ENCODE results near the gene LRRC46. TPM values are rescaled to one million over a fixed set of nuclear protein-coding genes. Genes with fewer than 3 reads are reported as not detected.

Gene LRRC46
- total and polyA plus RNA-seq, 2 donors: 0.19 to 2.4 TPM

DNA sequence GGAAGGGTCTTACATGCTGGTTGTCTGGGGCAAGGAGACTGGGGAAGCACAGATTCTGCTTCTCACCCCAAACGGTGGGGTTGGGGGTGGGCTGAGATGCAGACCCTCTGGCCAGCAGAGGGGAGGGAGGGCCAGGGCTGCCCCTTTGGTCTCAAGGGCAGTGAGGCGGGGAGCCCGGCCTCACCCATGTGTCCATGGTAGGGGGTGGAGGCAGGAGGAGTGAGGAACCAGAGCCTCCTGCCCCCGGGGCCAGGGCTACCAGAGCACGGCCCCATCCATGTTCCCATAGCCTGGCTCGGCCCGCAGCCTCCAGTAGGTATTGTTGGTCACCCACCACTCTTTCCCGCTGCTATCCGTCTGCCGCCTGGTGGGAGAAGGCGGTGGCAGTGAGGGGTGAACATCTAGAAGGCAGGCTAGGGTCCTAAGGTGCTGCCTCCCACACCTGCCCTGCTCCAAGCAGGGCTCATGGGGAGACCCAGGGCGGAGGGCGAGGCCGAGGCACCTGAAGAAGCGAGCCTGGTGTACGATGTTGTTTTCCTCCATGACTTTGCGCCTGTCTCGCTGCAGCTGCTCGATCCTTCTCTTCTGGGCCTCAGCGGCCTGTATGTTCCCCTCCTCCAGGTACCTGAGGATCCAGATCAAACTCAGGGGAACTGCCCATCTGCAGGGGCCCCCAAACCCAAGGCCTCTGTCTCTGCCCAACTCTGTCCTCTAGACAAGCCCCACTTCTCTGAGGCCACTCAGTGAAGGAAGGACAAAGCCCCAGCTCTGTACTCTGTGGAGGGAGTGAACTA lies 23.2 kb upstream of the LRRC46 start:
- Histone ChIP-seq H3K27ac (ENCODE audit: low read depth in 1 of 2, low read length in 1 of 2) (no peak overlapping the region), H3K27me3 (ENCODE audit: control insufficient read depth in 2 of 2, insufficient read depth in 1 of 2, low read length in 1 of 2) (peaks cover 0 to 5% of the 10 kb centered on the region in 2 donors), H3K4me1 (ENCODE audit: control insufficient read depth in 2 of 2, insufficient read depth in 2 of 2, low read length in 2 of 2) (no peaks in the 10 kb centered on the region), H3K4me3 (ENCODE audit: low read length in 2 of 2) (no peak overlapping the region), H3K36me3 (ENCODE audit: control insufficient read depth in 2 of 2, insufficient read depth in 2 of 2, low read length in 1 of 2) (peaks cover 37 to 57% of the 10 kb centered on the region in 2 donors), H3K9me3 (ENCODE audit: control insufficient read depth in 2 of 2, insufficient read depth in 1 of 2, low read length in 1 of 2) (no peaks in the 10 kb centered on the region)
- no peak for DNase-seq (ENCODE audit: low read depth in 6 of 9, low spot score in 9 of 9)
- WGBS: 92% methylated on average over 20 of the region's 20 CpGs

DNA sequence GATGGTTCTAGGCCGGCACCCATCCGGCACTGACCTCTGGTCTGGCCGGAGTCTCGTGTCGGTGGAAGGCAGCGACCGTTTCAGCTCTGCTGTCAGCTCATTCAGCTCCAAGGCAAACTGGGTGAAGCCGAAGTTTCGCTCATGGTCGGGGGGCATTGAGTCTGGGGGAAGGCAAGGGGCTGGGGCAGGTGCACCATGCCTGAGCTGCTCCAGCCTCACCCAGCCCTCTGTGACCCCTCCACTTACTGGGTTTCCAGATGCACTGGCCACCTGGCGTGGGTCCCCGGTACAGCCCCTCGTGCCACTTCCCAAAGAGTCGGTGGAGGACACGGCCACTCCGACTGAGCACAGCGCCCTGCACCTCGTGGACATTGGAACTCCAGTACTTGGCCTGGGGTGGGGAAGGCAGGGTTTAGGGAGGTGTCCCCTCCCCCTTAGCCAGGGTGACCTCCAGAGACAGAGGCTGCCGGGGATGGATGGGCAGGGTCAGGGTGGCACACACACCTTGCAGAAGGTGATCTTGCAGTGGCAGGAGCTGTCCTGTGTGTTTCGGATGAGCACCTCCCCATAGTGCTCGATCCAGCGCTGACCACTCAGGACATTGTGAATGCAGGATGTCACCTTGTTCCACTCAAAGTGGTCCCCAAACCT lies 22.5 kb upstream of the LRRC46 start:
- H3K27ac ChIP-seq (ENCODE audit: low read depth in 1 of 2, low read length in 1 of 2): no peak overlapping the region
- H3K9me3 ChIP-seq (ENCODE audit: control insufficient read depth in 2 of 2, insufficient read depth in 1 of 2, low read length in 1 of 2): no peaks in the 10 kb centered on the region
- DNase-seq (ENCODE audit: low read depth in 6 of 9, low spot score in 9 of 9): no peak
- H3K36me3 ChIP-seq (ENCODE audit: control insufficient read depth in 2 of 2, insufficient read depth in 2 of 2, low read length in 1 of 2): peaks cover 43 to 63% of the 10 kb centered on the region in 2 donors
- no peak overlapping the region for H3K4me3 ChIP-seq (ENCODE audit: low read length in 2 of 2)
- 98% methylated on average over 22 of the region's 22 CpGs for WGBS
- H3K4me1 ChIP-seq (ENCODE audit: control insufficient read depth in 2 of 2, insufficient read depth in 2 of 2, low read length in 2 of 2): no peaks in the 10 kb centered on the region
- H3K27me3 ChIP-seq (ENCODE audit: control insufficient read depth in 2 of 2, insufficient read depth in 1 of 2, low read length in 1 of 2): no peaks in the 10 kb centered on the region

DNA sequence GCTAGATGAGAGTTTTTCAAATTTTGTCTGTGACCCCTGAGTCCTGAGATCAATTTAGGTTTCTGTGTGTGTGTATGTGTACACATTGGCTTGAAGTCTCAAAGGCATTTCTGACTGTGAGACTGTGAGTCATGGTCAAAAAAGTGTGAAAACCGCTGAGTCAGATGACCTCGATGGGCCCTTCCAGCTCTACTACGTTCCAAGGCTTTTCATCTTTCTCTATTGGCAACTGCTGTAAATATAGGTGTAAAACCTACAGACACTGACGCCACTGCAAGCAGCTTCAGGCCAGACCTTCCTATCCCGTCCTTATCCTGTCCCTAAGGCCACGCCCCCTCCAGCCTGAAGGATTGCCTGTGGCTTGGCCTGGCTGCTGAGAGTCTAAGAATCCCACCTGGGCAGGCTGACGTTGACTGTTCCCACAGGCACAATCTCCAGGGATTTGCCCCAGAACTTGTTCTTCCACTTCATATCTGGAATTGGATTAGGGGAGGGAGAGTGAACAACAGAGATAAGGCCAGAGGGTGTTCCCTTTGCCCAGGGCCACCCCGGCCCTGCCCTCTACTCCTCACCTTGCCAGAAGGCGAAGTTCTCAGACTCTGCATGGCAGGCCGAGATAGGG lies 21.2 kb upstream of the LRRC46 start:
- DNase-seq (ENCODE audit: low read depth in 6 of 9, low spot score in 9 of 9): no peak
- H3K36me3 ChIP-seq (ENCODE audit: control insufficient read depth in 2 of 2, insufficient read depth in 2 of 2, low read length in 1 of 2): peaks cover 51 to 75% of the 10 kb centered on the region in 2 donors
- H3K27me3 ChIP-seq (ENCODE audit: control insufficient read depth in 2 of 2, insufficient read depth in 1 of 2, low read length in 1 of 2): no peaks in the 10 kb centered on the region
- no peak overlapping the region for H3K4me3 ChIP-seq (ENCODE audit: low read length in 2 of 2)
- H3K27ac ChIP-seq (ENCODE audit: low read depth in 1 of 2, low read length in 1 of 2): no peak overlapping the region
- no peaks in the 10 kb centered on the region for H3K9me3 ChIP-seq (ENCODE audit: control insufficient read depth in 2 of 2, insufficient read depth in 1 of 2, low read length in 1 of 2)
- 94% methylated on average over 10 of the region's 10 CpGs for WGBS
- H3K4me1 ChIP-seq (ENCODE audit: control insufficient read depth in 2 of 2, insufficient read depth in 2 of 2, low read length in 2 of 2): no peaks in the 10 kb centered on the region

DNA sequence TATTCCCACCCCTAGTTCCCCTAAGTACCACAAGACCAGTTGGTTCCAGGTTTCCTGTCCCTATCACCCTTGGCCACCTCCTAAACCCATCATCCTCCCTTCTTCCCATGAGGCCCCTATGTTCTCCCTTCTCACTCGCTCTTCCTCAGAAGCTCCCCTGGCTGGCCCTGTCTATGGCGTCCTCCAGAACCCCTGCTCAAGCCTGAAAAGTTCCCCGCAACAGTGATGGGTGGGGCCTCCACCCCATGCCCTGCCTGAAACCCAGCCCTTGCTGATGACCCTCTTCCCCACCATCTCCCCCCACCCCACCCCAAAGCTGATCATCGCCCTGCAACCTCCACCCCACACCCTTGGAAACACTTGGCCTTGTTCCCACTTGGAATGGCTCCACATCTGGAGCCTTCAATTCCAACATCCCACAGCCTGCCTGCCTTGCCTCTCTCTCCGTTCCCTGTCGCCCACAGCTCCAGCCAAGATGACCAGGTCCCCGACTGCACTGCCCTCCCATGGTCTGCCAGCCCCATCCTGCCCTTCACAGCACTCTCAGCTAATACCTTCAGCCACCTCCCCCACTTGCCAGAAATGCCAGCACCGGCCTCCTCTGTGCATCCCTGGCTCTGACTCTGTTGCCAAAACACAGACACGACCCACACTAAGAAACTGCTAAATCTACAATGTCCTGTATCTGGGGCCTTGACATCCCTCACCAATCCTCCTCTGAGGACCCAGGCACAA lies 20.4 kb upstream of the LRRC46 start:
- no peaks in the 10 kb centered on the region for H3K9me3 ChIP-seq (ENCODE audit: control insufficient read depth in 2 of 2, insufficient read depth in 1 of 2, low read length in 1 of 2)
- H3K27me3 ChIP-seq (ENCODE audit: control insufficient read depth in 2 of 2, insufficient read depth in 1 of 2, low read length in 1 of 2): no peaks in the 10 kb centered on the region
- H3K27ac ChIP-seq (ENCODE audit: low read depth in 1 of 2, low read length in 1 of 2): no peak overlapping the region
- H3K4me1 ChIP-seq (ENCODE audit: control insufficient read depth in 2 of 2, insufficient read depth in 2 of 2, low read length in 2 of 2): no peaks in the 10 kb centered on the region
- H3K4me3 ChIP-seq (ENCODE audit: low read length in 2 of 2): no peak overlapping the region
- H3K36me3 ChIP-seq (ENCODE audit: control insufficient read depth in 2 of 2, insufficient read depth in 2 of 2, low read length in 1 of 2): peaks cover 57 to 83% of the 10 kb centered on the region in 2 donors
- no peak for DNase-seq (ENCODE audit: low read depth in 6 of 9, low spot score in 9 of 9)
- WGBS: 96% methylated on average over 9 of the region's 9 CpGs

DNA sequence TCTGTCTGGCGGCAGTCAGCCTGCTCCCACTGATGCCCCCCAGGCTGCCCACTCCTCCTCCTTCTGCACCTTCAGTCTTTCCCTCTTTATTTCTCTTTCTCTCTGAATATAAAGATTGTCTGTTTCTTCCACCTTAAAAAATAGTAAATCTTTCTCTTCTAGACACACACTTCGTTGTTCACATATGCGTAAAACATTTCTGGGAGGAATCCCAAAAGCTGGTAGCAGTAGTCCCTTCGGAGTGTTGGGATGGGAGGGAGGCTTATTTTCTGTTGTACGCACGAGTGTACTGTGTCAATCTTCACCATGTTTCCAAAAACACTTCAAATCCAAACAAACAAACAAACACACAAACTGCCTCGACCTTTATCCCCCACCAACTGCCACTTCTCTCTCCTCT lies 19.8 kb upstream of the LRRC46 start:
- WGBS: 82% methylated on average over 7 of the region's 7 CpGs

DNA sequence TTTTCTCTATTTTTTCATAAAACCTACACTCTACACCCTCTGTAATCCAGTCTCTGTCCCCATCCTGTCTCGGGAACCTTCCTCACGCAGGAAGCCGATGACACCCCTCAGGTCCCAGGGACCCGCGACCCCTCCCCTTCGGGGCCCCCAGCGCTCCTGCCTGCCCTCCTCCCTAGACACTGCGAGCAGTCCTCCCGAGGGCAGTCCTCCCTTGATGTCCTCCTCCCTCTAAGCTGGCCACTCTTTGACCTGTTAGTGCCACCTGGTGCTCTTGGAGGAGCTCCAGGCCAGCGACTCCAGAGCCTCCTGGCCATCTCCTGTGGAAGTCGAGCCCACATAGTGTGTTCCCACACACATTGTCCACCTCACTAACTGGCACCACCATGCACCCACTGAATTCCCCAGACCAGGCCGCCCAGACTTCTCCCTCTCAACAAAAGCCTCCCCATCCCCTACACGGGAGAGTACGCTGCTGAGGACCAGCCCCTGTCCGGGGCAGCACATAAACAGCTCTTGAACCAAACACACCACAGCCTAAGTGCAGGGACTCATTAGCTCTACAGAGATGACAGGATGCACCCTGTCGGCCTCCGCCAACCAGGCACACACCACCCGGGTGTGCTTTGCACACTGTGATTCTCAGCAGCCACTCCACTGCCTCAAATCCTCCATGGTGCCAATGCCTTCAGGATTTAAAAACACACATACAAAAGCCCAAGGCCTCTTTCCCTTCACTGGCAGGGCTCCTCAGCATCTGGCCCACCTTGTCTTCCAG lies 19.1 kb upstream of the LRRC46 start:
- H3K9me3 ChIP-seq (ENCODE audit: control insufficient read depth in 2 of 2, insufficient read depth in 1 of 2, low read length in 1 of 2): no peaks in the 10 kb centered on the region
- peaks cover 67 to 86% of the 10 kb centered on the region in 2 donors for H3K36me3 ChIP-seq (ENCODE audit: control insufficient read depth in 2 of 2, insufficient read depth in 2 of 2, low read length in 1 of 2)
- H3K27me3 ChIP-seq (ENCODE audit: control insufficient read depth in 2 of 2, insufficient read depth in 1 of 2, low read length in 1 of 2): no peaks in the 10 kb centered on the region
- no peak for DNase-seq (ENCODE audit: low read depth in 6 of 9, low spot score in 9 of 9)
- H3K4me3 ChIP-seq (ENCODE audit: low read length in 2 of 2): no peak overlapping the region
- 90% methylated on average over 18 of the region's 18 CpGs for WGBS
- H3K27ac ChIP-seq (ENCODE audit: low read depth in 1 of 2, low read length in 1 of 2): no peak overlapping the region
- H3K4me1 ChIP-seq (ENCODE audit: control insufficient read depth in 2 of 2, insufficient read depth in 2 of 2, low read length in 2 of 2): no peaks in the 10 kb centered on the region

More for the DNA sequence above, 19.8 kb upstream of the LRRC46 start:
- no peak for DNase-seq (ENCODE audit: low read depth in 6 of 9, low spot score in 9 of 9)
- H3K27me3 ChIP-seq (ENCODE audit: control insufficient read depth in 2 of 2, insufficient read depth in 1 of 2, low read length in 1 of 2): no peaks in the 10 kb centered on the region
- H3K9me3 ChIP-seq (ENCODE audit: control insufficient read depth in 2 of 2, insufficient read depth in 1 of 2, low read length in 1 of 2): no peaks in the 10 kb centered on the region
- peaks cover 64 to 87% of the 10 kb centered on the region in 2 donors for H3K36me3 ChIP-seq (ENCODE audit: control insufficient read depth in 2 of 2, insufficient read depth in 2 of 2, low read length in 1 of 2)
- no peaks in the 10 kb centered on the region for H3K4me1 ChIP-seq (ENCODE audit: control insufficient read depth in 2 of 2, insufficient read depth in 2 of 2, low read length in 2 of 2)
- no peak overlapping the region for H3K27ac ChIP-seq (ENCODE audit: low read depth in 1 of 2, low read length in 1 of 2)
- no peak overlapping the region for H3K4me3 ChIP-seq (ENCODE audit: low read length in 2 of 2)

DNA sequence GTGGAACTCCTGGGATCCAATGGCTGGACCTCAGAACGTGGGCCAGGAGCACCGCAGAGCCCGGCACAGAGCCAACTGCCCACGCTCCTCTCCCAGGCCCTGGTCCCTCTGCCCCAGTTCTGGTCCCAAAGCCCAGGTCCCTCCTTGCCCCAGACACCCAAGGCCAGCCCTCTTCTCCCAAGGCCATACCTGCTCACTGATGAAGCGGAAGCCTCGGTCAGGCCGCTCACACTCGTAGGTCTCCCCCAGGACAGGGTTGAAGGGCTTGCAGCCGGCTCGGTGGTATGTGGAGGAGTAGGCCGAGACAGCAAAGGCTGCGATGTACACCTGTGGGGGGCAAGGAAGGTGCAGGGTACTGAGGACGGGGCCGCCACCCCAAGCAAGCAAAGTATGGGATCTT lies 18.4 kb upstream of the LRRC46 start:
- Histone ChIP-seq H3K9me3 (ENCODE audit: control insufficient read depth in 2 of 2, insufficient read depth in 1 of 2, low read length in 1 of 2) (no peaks in the 10 kb centered on the region), H3K36me3 (ENCODE audit: control insufficient read depth in 2 of 2, insufficient read depth in 2 of 2, low read length in 1 of 2) (peaks cover 67 to 86% of the 10 kb centered on the region in 2 donors), H3K27me3 (ENCODE audit: control insufficient read depth in 2 of 2, insufficient read depth in 1 of 2, low read length in 1 of 2) (no peaks in the 10 kb centered on the region), H3K4me1 (ENCODE audit: control insufficient read depth in 2 of 2, insufficient read depth in 2 of 2, low read length in 2 of 2) (no peaks in the 10 kb centered on the region), H3K4me3 (ENCODE audit: low read length in 2 of 2) (no peak overlapping the region), H3K27ac (ENCODE audit: low read depth in 1 of 2, low read length in 1 of 2) (no peak overlapping the region)
- no peak for DNase-seq (ENCODE audit: low read depth in 6 of 9, low spot score in 9 of 9)
- 98% methylated on average over 14 of the region's 14 CpGs for WGBS

DNA sequence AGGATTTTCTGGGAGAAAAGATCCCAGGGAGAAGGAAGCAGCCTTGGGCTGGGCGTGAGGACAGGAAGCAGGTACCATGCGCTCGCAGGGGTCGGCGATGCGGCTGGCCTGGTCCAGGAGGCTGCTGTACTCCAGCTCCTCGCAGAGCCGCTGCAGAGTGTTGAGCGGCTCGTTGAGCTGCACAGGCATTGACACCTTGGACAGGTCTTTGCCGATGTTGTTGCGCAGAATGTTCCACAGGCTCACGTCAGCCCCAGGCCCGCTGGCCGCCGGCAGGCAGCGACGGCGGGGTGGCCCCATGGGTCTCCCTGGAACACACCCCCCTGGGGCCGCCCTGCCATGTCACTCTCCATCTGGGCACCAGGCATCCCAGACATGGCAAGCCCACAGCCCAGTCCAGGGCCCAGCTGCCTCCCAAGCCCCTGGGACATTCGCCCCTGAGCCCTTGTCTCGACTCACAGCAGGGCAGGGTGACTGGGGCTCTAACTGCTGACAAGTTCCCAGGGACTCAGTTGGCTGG lies 17.9 kb upstream of the LRRC46 start:
- no peak overlapping the region for H3K4me3 ChIP-seq (ENCODE audit: low read length in 2 of 2)
- WGBS: 98% methylated on average over 22 of the region's 22 CpGs
- no peaks in the 10 kb centered on the region for H3K9me3 ChIP-seq (ENCODE audit: control insufficient read depth in 2 of 2, insufficient read depth in 1 of 2, low read length in 1 of 2)
- H3K4me1 ChIP-seq (ENCODE audit: control insufficient read depth in 2 of 2, insufficient read depth in 2 of 2, low read length in 2 of 2): no peaks in the 10 kb centered on the region
- peaks cover 66 to 86% of the 10 kb centered on the region in 2 donors for H3K36me3 ChIP-seq (ENCODE audit: control insufficient read depth in 2 of 2, insufficient read depth in 2 of 2, low read length in 1 of 2)
- H3K27me3 ChIP-seq (ENCODE audit: control insufficient read depth in 2 of 2, insufficient read depth in 1 of 2, low read length in 1 of 2): no peaks in the 10 kb centered on the region
- DNase-seq (ENCODE audit: low read depth in 6 of 9, low spot score in 9 of 9): no peak
- H3K27ac ChIP-seq (ENCODE audit: low read depth in 1 of 2, low read length in 1 of 2): no peak overlapping the region

Measured in thymus (tissue), 11 donors.